ENCODE data around the gene CUL9. TPM values are rescaled to one million over a fixed set of nuclear protein-coding genes. Genes with fewer than 3 reads are reported as not detected.
"Not testable (repeated sequence)": the region's sequence is repeated elsewhere in the genome, so short reads cannot be mapped to it uniquely, and the experiment has no call there.

Gene CUL9
- total RNA-seq, 1 experiment from 2014 or later: 15.2 TPM

- Histone ChIP-seq H3K18ac (ENCODE audit: insufficient read length, low read depth, low read length) (no peak overlapping the region), H2AFZ (ENCODE audit: low read length) (no peak overlapping the region), H3K23me2 (ENCODE audit: insufficient read length, low read depth, low read length, poor library complexity, severe bottlenecking) (no peaks in the 10 kb centered on the region), H3K56ac (ENCODE audit: insufficient read length, low read depth, low read length) (no peak overlapping the region), H2BK120ac (ENCODE audit: low read depth, low read length, poor library complexity, severe bottlenecking) (no peak overlapping the region), H2BK5ac (ENCODE audit: insufficient read length, low read length) (no peak overlapping the region), H3K23ac (ENCODE audit: insufficient read length, low read depth, low read length) (no peak overlapping the region), H3K27ac (ENCODE audit: insufficient read length, low read depth, low read length) (no peak overlapping the region), H2AK5ac (ENCODE audit: insufficient read length, low read length) (no peak overlapping the region), H3K14ac (ENCODE audit: insufficient read depth, low read length) (no peak overlapping the region), H3K4me2 (ENCODE audit: insufficient read depth, insufficient read length, low read length) (no peak overlapping the region), H2BK12ac (ENCODE audit: insufficient read length, low read depth, low read length) (no peak overlapping the region), H3T11ph (ENCODE audit: low read length) (no peak overlapping the region), H4K91ac (ENCODE audit: insufficient read length, low read depth, low read length) (no peak overlapping the region), H2BK20ac (ENCODE audit: low read depth, low read length, poor library complexity, severe bottlenecking) (no peak overlapping the region), H4K8ac (replicated peaks; ENCODE audit: insufficient read length, low read depth, low read length) (no peak overlapping the region), H3K27me3 (ENCODE audit: insufficient read depth, low read length) (no peaks in the 10 kb centered on the region), H3K9me3 (ENCODE audit: control insufficient read depth, low read depth, low read length) (no peaks in the 10 kb centered on the region), H3K79me1 (ENCODE audit: insufficient read depth, low read depth, low read length, poor library complexity, severe bottlenecking) (no peaks in the 10 kb centered on the region), H3K9ac (ENCODE audit: extremely low read depth, insufficient read length, low read length) (no peak overlapping the region), H4K20me1 (ENCODE audit: control insufficient read depth, insufficient read depth, insufficient read length) (no peaks in the 10 kb centered on the region), H2BK15ac (ENCODE audit: low read depth, low read length) (no peak overlapping the region), H4K5ac (ENCODE audit: insufficient read length, low read depth, low read length) (no peak overlapping the region), H3K4me1 (ENCODE audit: insufficient read depth, low read length) (no peaks in the 10 kb centered on the region), H3K4ac (ENCODE audit: low read depth, low read length) (no peak overlapping the region), H3K79me2 (ENCODE audit: insufficient read depth, low read length) (no peaks in the 10 kb centered on the region)
- Mint-ChIP-seq H3K9me3 (no peaks in the 10 kb centered on the region), H3K27ac (no peak overlapping the region), H3K4me1 (peaks cover 5% of the 10 kb centered on the region in 2 experiments), H3K27me3 (ENCODE audit: low read depth) (no peaks in the 10 kb centered on the region), H3K36me3 (ENCODE audit: insufficient read depth in 1 of 3, low read depth in 3 of 3) (peaks cover 0 to 25% (median 23%) of the 10 kb centered on the region in 3 experiments; a peak in 6 of 7 replicates), H3K4me3 (no peak overlapping the region)
- TF ChIP-seq, protein P1, sequence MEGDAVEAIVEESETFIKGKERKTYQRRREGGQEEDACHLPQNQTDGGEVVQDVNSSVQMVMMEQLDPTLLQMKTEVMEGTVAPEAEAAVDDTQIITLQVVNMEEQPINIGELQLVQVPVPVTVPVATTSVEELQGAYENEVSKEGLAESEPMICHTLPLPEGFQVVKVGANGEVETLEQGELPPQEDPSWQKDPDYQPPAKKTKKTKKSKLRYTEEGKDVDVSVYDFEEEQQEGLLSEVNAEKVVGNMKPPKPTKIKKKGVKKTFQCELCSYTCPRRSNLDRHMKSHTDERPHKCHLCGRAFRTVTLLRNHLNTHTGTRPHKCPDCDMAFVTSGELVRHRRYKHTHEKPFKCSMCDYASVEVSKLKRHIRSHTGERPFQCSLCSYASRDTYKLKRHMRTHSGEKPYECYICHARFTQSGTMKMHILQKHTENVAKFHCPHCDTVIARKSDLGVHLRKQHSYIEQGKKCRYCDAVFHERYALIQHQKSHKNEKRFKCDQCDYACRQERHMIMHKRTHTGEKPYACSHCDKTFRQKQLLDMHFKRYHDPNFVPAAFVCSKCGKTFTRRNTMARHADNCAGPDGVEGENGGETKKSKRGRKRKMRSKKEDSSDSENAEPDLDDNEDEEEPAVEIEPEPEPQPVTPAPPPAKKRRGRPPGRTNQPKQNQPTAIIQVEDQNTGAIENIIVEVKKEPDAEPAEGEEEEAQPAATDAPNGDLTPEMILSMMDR (conservative IDR thresholded peaks at IDR 0.05): no peak
- no peak for DNase-seq
- no CpG with 5 or more reads among the region's 3 CpGs for WGBS (ENCODE audit: extremely low coverage, insufficient read length, low lambda C conversion rate)
Observed at GRCh38 chr6:43138267-43138666, 43.7 kb upstream of the CUL9 start.

- H3K4me2 ChIP-seq (ENCODE audit: insufficient read depth, insufficient read length, low read length); H4K20me1 ChIP-seq (ENCODE audit: control insufficient read depth, insufficient read depth, insufficient read length); H3K79me2 ChIP-seq (ENCODE audit: insufficient read depth, low read length); H2BK120ac ChIP-seq (ENCODE audit: low read depth, low read length, poor library complexity, severe bottlenecking); H3K4me1 Mint-ChIP-seq; H3K56ac ChIP-seq (ENCODE audit: insufficient read length, low read depth, low read length); H3K9me3 ChIP-seq (ENCODE audit: control insufficient read depth, low read depth, low read length); H3K9ac ChIP-seq (ENCODE audit: extremely low read depth, insufficient read length, low read length); H3K27me3 Mint-ChIP-seq (ENCODE audit: low read depth); H2BK5ac ChIP-seq (ENCODE audit: insufficient read length, low read length); H3K9me3 Mint-ChIP-seq; H4K5ac ChIP-seq (ENCODE audit: insufficient read length, low read depth, low read length); H3K23ac ChIP-seq (ENCODE audit: insufficient read length, low read depth, low read length); H2AK5ac ChIP-seq (ENCODE audit: insufficient read length, low read length); H4K91ac ChIP-seq (ENCODE audit: insufficient read length, low read depth, low read length); H2AFZ ChIP-seq (ENCODE audit: low read length); H3K27me3 ChIP-seq (ENCODE audit: insufficient read depth, low read length); H3K27ac ChIP-seq (ENCODE audit: insufficient read length, low read depth, low read length); H4K8ac ChIP-seq (replicated peaks; ENCODE audit: insufficient read length, low read depth, low read length); H2BK20ac ChIP-seq (ENCODE audit: low read depth, low read length, poor library complexity, severe bottlenecking); H3K27ac Mint-ChIP-seq; H3K4me3 Mint-ChIP-seq; H3K4me1 ChIP-seq (ENCODE audit: insufficient read depth, low read length); H3K4ac ChIP-seq (ENCODE audit: low read depth, low read length); H2BK12ac ChIP-seq (ENCODE audit: insufficient read length, low read depth, low read length); H3K14ac ChIP-seq (ENCODE audit: insufficient read depth, low read length); H3T11ph ChIP-seq (ENCODE audit: low read length); H3K79me1 ChIP-seq (ENCODE audit: insufficient read depth, low read depth, low read length, poor library complexity, severe bottlenecking); H3K18ac ChIP-seq (ENCODE audit: insufficient read length, low read depth, low read length); DNase-seq; H2BK15ac ChIP-seq (ENCODE audit: low read depth, low read length); H3K23me2 ChIP-seq (ENCODE audit: insufficient read length, low read depth, low read length, poor library complexity, severe bottlenecking): not testable (repeated sequence)
- peaks cover 0 to 28% (median 23%) of the 10 kb centered on the region in 3 experiments for H3K36me3 Mint-ChIP-seq (ENCODE audit: insufficient read depth in 1 of 3, low read depth in 3 of 3)
- no CpG with 5 or more reads among the region's 11 CpGs for WGBS (ENCODE audit: extremely low coverage, insufficient read length, low lambda C conversion rate)
Observed at GRCh38 chr6:43139973-43140372, 42.0 kb upstream of the CUL9 start.
